ENCODE data around the gene DHRS7.

- TF ChIP-seq CTCF (optimal IDR thresholded peaks at IDR 0.05 in 1 of 3, IDR thresholded peaks at IDR 0.05 in 1 of 3, conservative IDR thresholded peaks at IDR 0.05 in 1 of 3; ENCODE audit: extremely low read depth in 1 of 3, insufficient read depth in 2 of 3, low read length in 3 of 3) (no peak), EZH2 (IDR thresholded peaks at IDR 0.05; ENCODE audit: low read length) (no peak)
Observed at GRCh38 chr14:60188696-60189095, 23.5 kb upstream of the DHRS7 start.

Measured in keratinocyte (primary cell).